PFSK-1 (cell line): ENCODE data around the gene FSCN2.

ENCODE experiments used
- POLR2AphosphoS5 ChIP-seq: IDR thresholded peaks from 2 replicates; pipeline ENCODE4 v1.6.1; 2012; ENCODE audit warnings: low read depth, mild to moderate bottlenecking, control low read depth, low read length, moderate library complexity
- REST ChIP-seq, 2 experiments: IDR thresholded peaks; 2 replicates each; pipeline versions ENCODE4 v1.6.1 to v1.8.0; 2011 to 2012; ENCODE audit warnings: low read depth in 2 of 2, low read length in 2 of 2, control low read depth in 1 of 2, inconsistent platforms in 1 of 2, mild to moderate bottlenecking in 1 of 2, moderate library complexity in 1 of 2; ENCODE audit not compliant: insufficient read depth in 1 of 2
- TAF1 ChIP-seq: IDR thresholded peaks from 2 replicates; pipeline ENCODE4 v1.6.1; 2012; ENCODE audit warnings: low read length, control low read depth, borderline replicate concordance; ENCODE audit not compliant: insufficient read depth

- TF ChIP-seq TAF1 (no peak), REST (IDR thresholded peaks at IDR 0.05; ENCODE audit: insufficient read depth in 1 of 2, low read depth in 2 of 2, low read length in 2 of 2) (no peak), POLR2AphosphoS5 (no peak)
These were observed 45.8 kb downstream of the FSCN2 start for GRCh38 chr17:81573794-81574642.
